Measurements from ENCODE around the gene RPN1. TPM values are rescaled to one million over a fixed set of nuclear protein-coding genes. Genes with fewer than 3 reads are reported as not detected.

RPN1 gene
- total and polyA plus RNA-seq, 2 experiments from 2014 or later: 419 to 422 TPM

DNA sequence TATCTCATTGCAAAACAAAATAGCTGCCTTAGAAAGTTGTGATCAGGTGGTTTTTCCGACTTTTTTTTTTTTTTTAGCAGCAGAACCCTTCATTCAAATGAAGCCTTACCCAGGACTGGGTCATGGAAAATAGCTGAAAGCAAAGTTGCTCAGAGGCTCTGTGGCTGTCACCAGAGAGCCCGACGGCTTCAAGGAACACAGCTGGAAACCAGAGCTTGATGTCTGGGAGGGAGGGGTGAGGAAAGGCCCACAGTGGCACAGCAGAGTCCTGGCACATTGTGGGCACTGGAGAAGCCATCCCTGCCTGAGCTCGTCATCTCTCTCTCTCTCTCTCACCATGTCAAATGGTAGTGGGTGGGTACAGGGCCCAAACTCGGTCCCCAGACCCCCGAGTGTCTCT is 77.5 kb downstream of the RPN1 start:
- H3K79me2 ChIP-seq: no peaks in the 10 kb centered on the region
- TF ChIP-seq, protein P1, sequence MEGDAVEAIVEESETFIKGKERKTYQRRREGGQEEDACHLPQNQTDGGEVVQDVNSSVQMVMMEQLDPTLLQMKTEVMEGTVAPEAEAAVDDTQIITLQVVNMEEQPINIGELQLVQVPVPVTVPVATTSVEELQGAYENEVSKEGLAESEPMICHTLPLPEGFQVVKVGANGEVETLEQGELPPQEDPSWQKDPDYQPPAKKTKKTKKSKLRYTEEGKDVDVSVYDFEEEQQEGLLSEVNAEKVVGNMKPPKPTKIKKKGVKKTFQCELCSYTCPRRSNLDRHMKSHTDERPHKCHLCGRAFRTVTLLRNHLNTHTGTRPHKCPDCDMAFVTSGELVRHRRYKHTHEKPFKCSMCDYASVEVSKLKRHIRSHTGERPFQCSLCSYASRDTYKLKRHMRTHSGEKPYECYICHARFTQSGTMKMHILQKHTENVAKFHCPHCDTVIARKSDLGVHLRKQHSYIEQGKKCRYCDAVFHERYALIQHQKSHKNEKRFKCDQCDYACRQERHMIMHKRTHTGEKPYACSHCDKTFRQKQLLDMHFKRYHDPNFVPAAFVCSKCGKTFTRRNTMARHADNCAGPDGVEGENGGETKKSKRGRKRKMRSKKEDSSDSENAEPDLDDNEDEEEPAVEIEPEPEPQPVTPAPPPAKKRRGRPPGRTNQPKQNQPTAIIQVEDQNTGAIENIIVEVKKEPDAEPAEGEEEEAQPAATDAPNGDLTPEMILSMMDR (IDR thresholded peaks at IDR 0.05; ENCODE audit: poor library complexity): no peak
- TF ChIP-seq EZH2 (IDR thresholded peaks at IDR 0.05; ENCODE audit: borderline replicate concordance) (no peak), EZH2phosphoT487 (IDR thresholded peaks at IDR 0.05; ENCODE audit: low read depth, severe bottlenecking, unreplicated experiment) (no peak)
- no peaks in the 10 kb centered on the region for H3K27me3 ChIP-seq
- H3K4me2 ChIP-seq: no peak overlapping the region
- no peak overlapping the region for H3K27ac ChIP-seq
- H3K9me2 ChIP-seq (replicated peaks; ENCODE audit: insufficient read depth): no peaks in the 10 kb centered on the region
- no peaks in the 10 kb centered on the region for H3K9me3 ChIP-seq (ENCODE audit: low read depth)
- no peak overlapping the region for H3K4me3 ChIP-seq
- 56% methylated on average over 6 of the region's 6 CpGs for WGBS (ENCODE audit: low lambda C conversion rate, missing lambda C conversion rate)
- no peak overlapping the region for H2AFZ ChIP-seq
- no peaks in the 10 kb centered on the region for H4K20me1 ChIP-seq (ENCODE audit: insufficient read depth, poor library complexity, severe bottlenecking)
- no peaks in the 10 kb centered on the region for H3K4me1 ChIP-seq (ENCODE audit: insufficient read depth)
- no peak for DNase-seq (ENCODE audit: low spot score)
- no peaks in the 10 kb centered on the region for H3K36me3 ChIP-seq (replicated peaks; ENCODE audit: insufficient read depth, low read depth)

DNA sequence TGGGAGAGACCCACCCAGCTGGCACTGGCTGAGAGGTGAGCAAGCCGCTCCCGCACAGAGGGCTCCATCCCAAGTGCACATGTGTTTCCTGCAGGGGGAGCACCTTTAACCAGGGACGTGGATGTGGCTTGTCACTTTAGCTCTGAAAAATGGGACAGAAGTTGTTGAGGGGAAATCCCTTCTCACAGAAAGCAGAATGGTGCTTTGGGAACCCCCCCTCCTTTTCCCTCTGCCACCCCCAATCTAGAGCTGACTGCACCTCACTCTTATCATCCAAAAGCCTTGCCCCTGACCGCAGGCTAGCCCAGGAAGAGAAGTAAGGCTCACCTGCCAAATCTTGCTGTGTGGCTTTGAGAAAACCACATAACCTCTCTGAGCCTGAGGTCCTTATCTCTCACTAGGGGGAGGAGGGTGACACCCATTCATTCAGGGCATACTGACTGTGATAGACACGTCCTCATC is 77.9 kb downstream of the RPN1 start:
- peak; percentile 41 for DNase-seq (ENCODE audit: low spot score)
- H4K20me1 ChIP-seq (ENCODE audit: insufficient read depth, poor library complexity, severe bottlenecking): no peaks in the 10 kb centered on the region
- H3K27ac ChIP-seq: no peak overlapping the region
- no peaks in the 10 kb centered on the region for H3K4me1 ChIP-seq (ENCODE audit: insufficient read depth)
- WGBS (ENCODE audit: low lambda C conversion rate, missing lambda C conversion rate): 51% methylated on average over 5 of the region's 5 CpGs
- H3K9me3 ChIP-seq (ENCODE audit: low read depth): no peaks in the 10 kb centered on the region
- H3K4me3 ChIP-seq: no peak overlapping the region
- H3K36me3 ChIP-seq (replicated peaks; ENCODE audit: insufficient read depth, low read depth): no peaks in the 10 kb centered on the region
- H3K9me2 ChIP-seq (replicated peaks; ENCODE audit: insufficient read depth): no peaks in the 10 kb centered on the region
- H3K79me2 ChIP-seq: no peaks in the 10 kb centered on the region
- H3K27me3 ChIP-seq: no peaks in the 10 kb centered on the region
- H3K4me2 ChIP-seq: no peak overlapping the region
- no peak overlapping the region for H2AFZ ChIP-seq
- TF ChIP-seq EZH2phosphoT487 (IDR thresholded peaks at IDR 0.05; ENCODE audit: low read depth, severe bottlenecking, unreplicated experiment): no peak
- TF ChIP-seq, protein P1 (IDR thresholded peaks at IDR 0.05; ENCODE audit: poor library complexity): peak; percentile 37

DNA sequence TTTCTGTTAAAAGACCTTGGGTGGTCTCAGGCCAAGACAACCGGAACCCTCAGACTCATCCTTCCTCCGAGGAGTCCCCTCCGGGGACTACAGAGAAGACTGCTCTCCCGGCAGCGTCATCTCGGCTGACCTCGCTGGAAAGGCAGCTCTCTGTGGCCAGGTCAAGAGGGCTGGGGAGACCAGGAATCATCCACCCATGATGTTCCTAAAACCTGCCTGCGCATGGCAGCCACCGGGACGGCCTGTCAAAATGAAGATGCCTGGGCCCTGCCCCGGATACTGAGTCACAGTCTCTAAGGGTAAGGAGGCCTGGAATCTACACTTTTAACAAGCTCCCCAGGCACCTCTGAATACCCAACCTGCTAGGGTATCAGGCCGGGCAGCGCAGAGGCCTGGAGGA is 78.6 kb downstream of the RPN1 start:
- no peaks in the 10 kb centered on the region for H3K9me2 ChIP-seq (replicated peaks; ENCODE audit: insufficient read depth)
- whole genome bisulfite sequencing (ENCODE audit: low lambda C conversion rate, missing lambda C conversion rate): 82% methylated on average over 13 of the region's 13 CpGs
- no peak for TF ChIP-seq EZH2 (IDR thresholded peaks at IDR 0.05; ENCODE audit: borderline replicate concordance)
- TF ChIP-seq, protein P1 (IDR thresholded peaks at IDR 0.05; ENCODE audit: poor library complexity): no peak
- TF ChIP-seq EZH2phosphoT487 (IDR thresholded peaks at IDR 0.05; ENCODE audit: low read depth, severe bottlenecking, unreplicated experiment): no peak

More for the DNA sequence above, 78.6 kb downstream of the RPN1 start:
- no peak for DNase-seq (ENCODE audit: low spot score)
- H3K4me1 ChIP-seq (ENCODE audit: insufficient read depth): no peaks in the 10 kb centered on the region
- no peaks in the 10 kb centered on the region for H4K20me1 ChIP-seq (ENCODE audit: insufficient read depth, poor library complexity, severe bottlenecking)
- H3K36me3 ChIP-seq (replicated peaks; ENCODE audit: insufficient read depth, low read depth): no peaks in the 10 kb centered on the region
- H3K4me3 ChIP-seq: no peak overlapping the region
- no peak overlapping the region for H3K4me2 ChIP-seq
- H2AFZ ChIP-seq: no peak overlapping the region
- H3K79me2 ChIP-seq: no peaks in the 10 kb centered on the region
- no peaks in the 10 kb centered on the region for H3K27me3 ChIP-seq
- H3K27ac ChIP-seq: no peak overlapping the region
- H3K9me3 ChIP-seq (ENCODE audit: low read depth): no peaks in the 10 kb centered on the region

Other genes starting within 250 kb of the RPN1 start
- not detected in 2 replicates for gene DNAJB8, start 183.9 kb downstream of the RPN1 start, total RNA-seq
- not detected in 2 replicates for gene DNAJB8, start 183.9 kb downstream of the RPN1 start, polyA plus RNA-seq
- 0.88 and 2.6 TPM in 2 replicates for gene GATA2, start 157.6 kb downstream of the RPN1 start, total RNA-seq
- 2.4 and 3.5 TPM in 2 replicates for gene GATA2, start 157.6 kb downstream of the RPN1 start, polyA plus RNA-seq
- gene RAB7A, start 75.4 kb upstream of the RPN1 start, total RNA-seq: 108 and 151 TPM in 2 replicates
- 249 and 269 TPM in 2 replicates for gene RAB7A, start 75.4 kb upstream of the RPN1 start, polyA plus RNA-seq
- gene ACAD9, start 228.8 kb upstream of the RPN1 start, total RNA-seq: 26.0 and 33.8 TPM in 2 replicates
- gene ACAD9, start 228.8 kb upstream of the RPN1 start, polyA plus RNA-seq: 29.7 and 32.0 TPM in 2 replicates